HEK293 (cell line): ENCODE results near the gene KLF2.
"Not testable (repeated sequence)": the region's sequence is repeated elsewhere in the genome, so short reads cannot be mapped to it uniquely, and the experiment has no call there.

ENCODE experiments used
- CTCF ChIA-PET: fragments of 350-600 bp; formaldehyde crosslinking; extraction: SDS; loops from one replicate; lab custom pipeline; 2021; ENCODE audit warnings: antibody characterized with exemption; lab: Yijun Ruan, JAX
- POLR2A ChIA-PET: fragments of 300-600 bp; formaldehyde crosslinking; extraction: SDS; loops from one replicate; lab custom pipeline; 2020; ENCODE audit warnings: antibody characterized with exemption, inconsistent platforms; lab: Yijun Ruan, JAX
- H3K27ac ChIP-seq: fragments of 200-500 bp; sonication (Bioruptor generic); 2 replicates; pipeline ENCODE4 v1.5.1; 2014; ENCODE audit warnings: low read depth, low read length, control low read depth, inconsistent platforms; ENCODE audit errors: extremely low read depth
- H3K36me3 ChIP-seq, 2 experiments: fragments of 200-500 bp in 1 of 2; sonication (Bioruptor generic) in 1 of 2; 1 replicate in 1 of 2; 2 replicates in 1 of 2; pipeline ENCODE4 v1.5.1; 2014 to 2017; ENCODE audit warnings: inconsistent platforms in 2 of 2, low read length in 2 of 2; ENCODE audit not compliant: control insufficient read depth in 2 of 2, insufficient read depth in 1 of 2
- H3K4me1 ChIP-seq: fragments of 200-500 bp; sonication (Bioruptor generic); 2 replicates; pipeline ENCODE4 v1.5.1; 2014; ENCODE audit warnings: mild to moderate bottlenecking, low read length, inconsistent platforms; ENCODE audit not compliant: control insufficient read depth, insufficient read depth
- H3K4me3 ChIP-seq: 2 replicates; pipeline ENCODE4 v1.5.1; 2011; ENCODE audit warnings: low read depth, mild to moderate bottlenecking, control low read depth, low read length, moderate library complexity
- H3K9me3 ChIP-seq: fragments of 200-500 bp; sonication (Bioruptor generic); 2 replicates; pipeline ENCODE4 v1.5.1; 2014; ENCODE audit warnings: low read depth, low read length, inconsistent platforms; ENCODE audit not compliant: control insufficient read depth, insufficient read depth
- HOXA7 ChIP-seq: sonication (generic); formaldehyde crosslinking; IDR thresholded peaks from 2 replicates; pipeline ENCODE4 v1.8.1; 2022; ENCODE audit warnings: missing genetic modification reagents, borderline replicate concordance
- OSR2 ChIP-seq: fragments of 450-650 bp; formaldehyde crosslinking; IDR thresholded peaks from 2 replicates; pipeline ENCODE4 v1.5.1; 2016; ENCODE audit warnings: missing biosample characterization, missing genetic modification characterization
- REPIN1 ChIP-seq: fragments of 450-650 bp; formaldehyde crosslinking; IDR thresholded peaks from 2 replicates; pipeline ENCODE4 v1.5.1; 2017; ENCODE audit warnings: missing biosample characterization, missing genetic modification characterization, low read depth
- ZBTB8A ChIP-seq: fragments of 450-650 bp; formaldehyde crosslinking; IDR thresholded peaks from 2 replicates; pipeline ENCODE4 v1.5.1; 2016; ENCODE audit warnings: missing biosample characterization, missing genetic modification characterization
- ZFP3 ChIP-seq: fragments of 450-650 bp; formaldehyde crosslinking; IDR thresholded peaks from 2 replicates; pipeline ENCODE4 v1.5.1; 2016; ENCODE audit warnings: low read depth, missing biosample characterization, missing genetic modification characterization
- ZNF121 ChIP-seq: fragments of 450-650 bp; formaldehyde crosslinking; IDR thresholded peaks from 2 replicates; pipeline ENCODE4 v1.5.1; 2016; ENCODE audit warnings: missing biosample characterization, missing genetic modification characterization
- ZNF48 ChIP-seq: fragments of 450-650 bp; formaldehyde crosslinking; IDR thresholded peaks from 2 replicates; pipeline ENCODE4 v1.5.1; 2016; ENCODE audit warnings: missing biosample characterization, missing genetic modification characterization
- ZNF571 ChIP-seq: fragments of 450-650 bp; formaldehyde crosslinking; IDR thresholded peaks from 2 replicates; pipeline ENCODE4 v1.5.0; 2017; ENCODE audit warnings: missing biosample characterization, missing genetic modification characterization
- ZNF623 ChIP-seq: fragments of 450-650 bp; formaldehyde crosslinking; IDR thresholded peaks from 2 replicates; pipeline ENCODE4 v1.5.1; 2016; ENCODE audit warnings: missing biosample characterization, missing genetic modification characterization
- ZNF660 ChIP-seq: fragments of 450-650 bp; IDR thresholded peaks from 2 replicates; pipeline ENCODE4 v1.5.1; 2018; ENCODE audit warnings: missing biosample characterization, mild to moderate bottlenecking, missing genetic modification characterization
- ZNF768 ChIP-seq: fragments of 450-650 bp; formaldehyde crosslinking; IDR thresholded peaks from 2 replicates; pipeline ENCODE4 v1.5.1; 2018; ENCODE audit warnings: missing biosample characterization, mild to moderate bottlenecking, missing genetic modification characterization
- ZNF776 ChIP-seq: fragments of 450-650 bp; formaldehyde crosslinking; IDR thresholded peaks from 2 replicates; pipeline ENCODE4 v1.5.0; 2017; ENCODE audit warnings: missing biosample characterization, missing genetic modification characterization, borderline replicate concordance
- ZNF791 ChIP-seq: fragments of 450-650 bp; formaldehyde crosslinking; IDR thresholded peaks from 2 replicates; pipeline ENCODE4 v1.5.1; 2016; ENCODE audit warnings: missing biosample characterization, missing genetic modification characterization
- ZNF837 ChIP-seq: fragments of 450-650 bp; formaldehyde crosslinking; IDR thresholded peaks from 2 replicates; pipeline ENCODE4 v1.5.1; 2016; ENCODE audit warnings: missing biosample characterization, missing genetic modification characterization
- ZSCAN4 ChIP-seq: fragments of 450-650 bp; formaldehyde crosslinking; IDR thresholded peaks from 2 replicates; pipeline ENCODE4 v1.5.1; 2017; ENCODE audit warnings: missing biosample characterization, missing genetic modification characterization
- TF ChIP-seq, protein P1 (sequence below): fragments of 450-650 bp; formaldehyde crosslinking; IDR thresholded peaks from 2 replicates; pipeline ENCODE4 v1.5.1; 2016; ENCODE audit warnings: missing biosample characterization, missing genetic modification characterization, borderline replicate concordance

Gene KLF2

GRCh38 chr19:16303755-16304154 lies 20.9 kb upstream of the KLF2 start:
- H3K36me3 ChIP-seq: no peaks in the 10 kb centered on the region
- no peak overlapping the region for H3K4me3 ChIP-seq
- H3K27ac ChIP-seq: no peak overlapping the region
- TF ChIP-seq ZBTB8A (tag by site-specific recombination): no peak
- TF ChIP-seq ZNF660 (tag by site-specific recombination): no peak
- TF ChIP-seq ZNF791 (tag by site-specific recombination): no peak
- no peak for TF ChIP-seq ZNF121 (tag by site-specific recombination)
- no peak for TF ChIP-seq HOXA7
- no peak for TF ChIP-seq ZSCAN4 (tag by site-specific recombination)
- no peak for TF ChIP-seq ZNF837 (tag by site-specific recombination)
- no peak for TF ChIP-seq ZFP3 (tag by site-specific recombination)
- TF ChIP-seq OSR2 (tag by site-specific recombination): no peak
- no peak for TF ChIP-seq ZNF571
- TF ChIP-seq ZNF776 (tag by site-specific recombination): no peak
- TF ChIP-seq ZNF623 (tag by site-specific recombination): no peak
- TF ChIP-seq, protein P1, sequence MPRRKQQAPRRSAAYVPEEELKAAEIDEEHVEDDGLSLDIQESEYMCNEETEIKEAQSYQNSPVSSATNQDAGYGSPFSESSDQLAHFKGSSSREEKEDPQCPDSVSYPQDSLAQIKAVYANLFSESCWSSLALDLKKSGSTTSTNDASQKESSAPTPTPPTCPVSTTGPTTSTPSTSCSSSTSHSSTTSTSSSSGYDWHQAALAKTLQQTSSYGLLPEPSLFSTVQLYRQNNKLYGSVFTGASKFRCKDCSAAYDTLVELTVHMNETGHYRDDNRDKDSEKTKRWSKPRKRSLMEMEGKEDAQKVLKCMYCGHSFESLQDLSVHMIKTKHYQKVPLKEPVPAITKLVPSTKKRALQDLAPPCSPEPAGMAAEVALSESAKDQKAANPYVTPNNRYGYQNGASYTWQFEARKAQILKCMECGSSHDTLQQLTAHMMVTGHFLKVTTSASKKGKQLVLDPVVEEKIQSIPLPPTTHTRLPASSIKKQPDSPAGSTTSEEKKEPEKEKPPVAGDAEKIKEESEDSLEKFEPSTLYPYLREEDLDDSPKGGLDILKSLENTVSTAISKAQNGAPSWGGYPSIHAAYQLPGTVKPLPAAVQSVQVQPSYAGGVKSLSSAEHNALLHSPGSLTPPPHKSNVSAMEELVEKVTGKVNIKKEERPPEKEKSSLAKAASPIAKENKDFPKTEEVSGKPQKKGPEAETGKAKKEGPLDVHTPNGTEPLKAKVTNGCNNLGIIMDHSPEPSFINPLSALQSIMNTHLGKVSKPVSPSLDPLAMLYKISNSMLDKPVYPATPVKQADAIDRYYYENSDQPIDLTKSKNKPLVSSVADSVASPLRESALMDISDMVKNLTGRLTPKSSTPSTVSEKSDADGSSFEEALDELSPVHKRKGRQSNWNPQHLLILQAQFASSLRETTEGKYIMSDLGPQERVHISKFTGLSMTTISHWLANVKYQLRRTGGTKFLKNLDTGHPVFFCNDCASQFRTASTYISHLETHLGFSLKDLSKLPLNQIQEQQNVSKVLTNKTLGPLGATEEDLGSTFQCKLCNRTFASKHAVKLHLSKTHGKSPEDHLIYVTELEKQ: no peak
- TF ChIP-seq REPIN1: no peak
- TF ChIP-seq ZNF48 (tag by site-specific recombination): no peak
- TF ChIP-seq ZNF768 (tag by site-specific recombination): no peak
- TF ChIP-seq, all 188 proteins: peak for 0
- ChIA-PET CTCF (interaction anchor here (0.7 kb wide), 1 partner anchor 18 kb away, joined by 3 read pairs; no protein-coding TSS in a partner anchor), POLR2A (interaction anchor here (0.6 kb wide), 1 partner anchor 1063 kb away, joined by 4 read pairs; no protein-coding TSS in a partner anchor)
- H3K4me1 ChIP-seq: no peaks in the 10 kb centered on the region
- no peaks in the 10 kb centered on the region for H3K9me3 ChIP-seq

- H3K27ac ChIP-seq, H3K4me3 ChIP-seq, CTCF ChIA-PET, H3K9me3 ChIP-seq, H3K36me3 ChIP-seq, H3K4me1 ChIP-seq: not testable (repeated sequence)
- POLR2A ChIA-PET: interaction anchor here (0.6 kb wide), 2 partner anchors 1062 to 1166 kb away, joined by 4 read pairs; partner anchors contain the start of gene SLC27A1
- TF ChIP-seq ZNF121 (tag by site-specific recombination): peak; percentile 83
These were observed 20.1 kb upstream of the KLF2 start for GRCh38 chr19:16304511-16304910.

DNA sequence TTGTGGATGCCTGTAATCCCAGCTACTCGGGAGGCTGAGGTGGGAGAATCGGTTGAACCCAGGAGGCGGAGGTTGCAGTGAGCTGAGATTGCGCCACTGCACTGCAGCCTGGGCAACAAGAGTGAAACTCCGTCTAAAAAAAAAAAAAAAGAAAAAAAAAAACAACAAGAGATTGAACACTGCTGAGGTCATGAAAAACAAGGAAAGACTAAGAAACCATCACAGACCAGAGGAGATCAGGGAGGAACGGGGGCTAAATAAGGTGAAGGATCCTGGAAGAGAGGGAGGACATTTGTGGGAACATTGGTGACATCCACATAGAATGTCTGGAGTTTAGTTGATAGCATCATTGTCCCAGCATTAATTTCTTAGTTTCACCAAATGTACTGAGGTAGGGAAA lies 19.6 kb upstream of the KLF2 start:
- POLR2A ChIA-PET: interaction anchor here (0.6 kb wide), 1 partner anchor 1166 kb away, joined by 4 read pairs; the partner anchor contains the start of gene SLC27A1
- H3K4me1 ChIP-seq, H3K9me3 ChIP-seq, H3K36me3 ChIP-seq, H3K27ac ChIP-seq, H3K4me3 ChIP-seq: not testable (repeated sequence)
- CTCF ChIA-PET: interaction anchor here (0.6 to 1.1 kb wide), 2 partner anchors 43 to 78 kb away, joined by 3 to 5 read pairs; no protein-coding TSS in a partner anchor
